GM12878 (cell line): ENCODE measurements around the gene SRP14.

Experiments
- CTCF ChIP-seq, 3 experiments: IDR thresholded peaks in 2 of 3; conservative IDR thresholded peaks in 1 of 3; 2 replicates each; pipeline ENCODE4 v1.5.1; 2011; ENCODE audit warnings: low read depth in 3 of 3, low read length in 3 of 3, mild to moderate bottlenecking in 3 of 3, control low read depth in 2 of 3, moderate library complexity in 2 of 3, inconsistent platforms in 1 of 3, mixed read lengths in 1 of 3; ENCODE audit not compliant: control insufficient read depth in 2 of 3, insufficient read depth in 1 of 3; ENCODE audit errors: extremely low read depth in 1 of 3
- EZH2 ChIP-seq: IDR thresholded peaks from 2 replicates; pipeline ENCODE4 v1.6.1; 2012; ENCODE audit warnings: low read depth, mild to moderate bottlenecking, control low read depth, inconsistent platforms, low read length, borderline replicate concordance; ENCODE audit not compliant: control insufficient read depth
- POLR2AphosphoS5 ChIP-seq: IDR thresholded peaks from 2 replicates; pipeline ENCODE4 v1.6.1; 2011; ENCODE audit warnings: mild to moderate bottlenecking, low read length, inconsistent platforms
- TAF1 ChIP-seq: IDR thresholded peaks from 2 replicates; pipeline ENCODE4 v1.6.1; 2011; ENCODE audit warnings: mild to moderate bottlenecking, low read depth, low read length, borderline replicate concordance
- TARDBP ChIP-seq: IDR thresholded peaks from 2 replicates; pipeline ENCODE4 v1.6.1; 2016; ENCODE audit warnings: borderline replicate concordance
- TF ChIP-seq, protein P1 (sequence below): IDR thresholded peaks from 2 replicates; pipeline ENCODE4 v1.6.1; 2012; ENCODE audit warnings: low read length, inconsistent platforms

GRCh38 chr15:40044717-40045571, 6.0 kb upstream of the SRP14 start:
- no peak for TF ChIP-seq TARDBP
- no peak for TF ChIP-seq POLR2AphosphoS5
- TF ChIP-seq EZH2, result no peak
- peak; percentile 97 to 100 (median 98); a peak in 5 of 6 replicates for TF ChIP-seq CTCF (IDR thresholded peaks at IDR 0.05 in 2 of 3, conservative IDR thresholded peaks at IDR 0.05 in 1 of 3; ENCODE audit: control insufficient read depth in 2 of 3, extremely low read depth in 1 of 3, insufficient read depth in 1 of 3, low read depth in 3 of 3, low read length in 3 of 3)
- TF ChIP-seq, protein P1, sequence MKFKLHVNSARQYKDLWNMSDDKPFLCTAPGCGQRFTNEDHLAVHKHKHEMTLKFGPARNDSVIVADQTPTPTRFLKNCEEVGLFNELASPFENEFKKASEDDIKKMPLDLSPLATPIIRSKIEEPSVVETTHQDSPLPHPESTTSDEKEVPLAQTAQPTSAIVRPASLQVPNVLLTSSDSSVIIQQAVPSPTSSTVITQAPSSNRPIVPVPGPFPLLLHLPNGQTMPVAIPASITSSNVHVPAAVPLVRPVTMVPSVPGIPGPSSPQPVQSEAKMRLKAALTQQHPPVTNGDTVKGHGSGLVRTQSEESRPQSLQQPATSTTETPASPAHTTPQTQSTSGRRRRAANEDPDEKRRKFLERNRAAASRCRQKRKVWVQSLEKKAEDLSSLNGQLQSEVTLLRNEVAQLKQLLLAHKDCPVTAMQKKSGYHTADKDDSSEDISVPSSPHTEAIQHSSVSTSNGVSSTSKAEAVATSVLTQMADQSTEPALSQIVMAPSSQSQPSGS, result no peak
- TF ChIP-seq TAF1, result no peak
